Muscle of leg (tissue), 16 donors: ENCODE measurements around the gene CASKIN1. TPM values are rescaled to one million over a fixed set of nuclear protein-coding genes. Genes with fewer than 3 reads are reported as not detected.
"Not testable (repeated sequence)": the region's sequence is repeated elsewhere in the genome, so short reads cannot be mapped to it uniquely, and the experiment has no call there.

Experiments used
- DNase-seq: peaks from one replicate; pipeline ENCODE4 v3.0.0; 2013
- H3K27ac ChIP-seq: one replicate; pipeline ENCODE4 v1.5.1; 2013; ENCODE audit warnings: mild to moderate bottlenecking, low read length, control low read depth
- H3K27me3 ChIP-seq: one replicate; pipeline ENCODE4 v1.6.1; 2013; ENCODE audit warnings: low read length; ENCODE audit not compliant: control insufficient read depth, insufficient read depth
- H3K36me3 ChIP-seq: one replicate; pipeline ENCODE4 v1.6.1; 2013; ENCODE audit warnings: low read length; ENCODE audit not compliant: control insufficient read depth, insufficient read depth
- H3K4me1 ChIP-seq: one replicate; pipeline ENCODE4 v1.6.1; 2013; ENCODE audit warnings: low read length; ENCODE audit not compliant: control insufficient read depth, insufficient read depth
- H3K4me3 ChIP-seq: one replicate; pipeline ENCODE4 v1.5.1; 2013; ENCODE audit warnings: low read length, control low read depth
- H3K9me3 ChIP-seq: replicated peaks from 2 replicates; pipeline ENCODE4 v1.6.1; 2013; ENCODE audit warnings: low read depth, low read length; ENCODE audit not compliant: control insufficient read depth
- WGBS: methylation state at CpG from one replicate; pipeline ENCODE4 v1.1.5; 2013; ENCODE audit warnings: missing lambda C conversion rate; ENCODE audit not compliant: insufficient coverage; 5-methylcytosine and 5-hydroxymethylcytosine counted together
- long read RNA-seq, 11 donors: transcript quantifications; one replicate each; lab custom pipeline, GENCODE V29; 2026
- polyA plus RNA-seq, 8 donors: library from polyadenylated mRNA; unstranded; fragments of 120-200 nt; gene quantifications; one replicate each; pipeline versions ENCODE4 v1.2.1 to v1.2.3, GENCODE V29; 2013; ENCODE audit warnings: inconsistent platforms in 1 of 8, low replicate concordance in 1 of 8; ENCODE audit not compliant: insufficient read length in 8 of 8, insufficient read depth in 1 of 8
- total RNA-seq: library from RNA; stranded (reverse); fragments of 120-200 nt; gene quantifications from one replicate; pipeline ENCODE4 v1.2.4, GENCODE V29; 2013

Gene CASKIN1, protein sequence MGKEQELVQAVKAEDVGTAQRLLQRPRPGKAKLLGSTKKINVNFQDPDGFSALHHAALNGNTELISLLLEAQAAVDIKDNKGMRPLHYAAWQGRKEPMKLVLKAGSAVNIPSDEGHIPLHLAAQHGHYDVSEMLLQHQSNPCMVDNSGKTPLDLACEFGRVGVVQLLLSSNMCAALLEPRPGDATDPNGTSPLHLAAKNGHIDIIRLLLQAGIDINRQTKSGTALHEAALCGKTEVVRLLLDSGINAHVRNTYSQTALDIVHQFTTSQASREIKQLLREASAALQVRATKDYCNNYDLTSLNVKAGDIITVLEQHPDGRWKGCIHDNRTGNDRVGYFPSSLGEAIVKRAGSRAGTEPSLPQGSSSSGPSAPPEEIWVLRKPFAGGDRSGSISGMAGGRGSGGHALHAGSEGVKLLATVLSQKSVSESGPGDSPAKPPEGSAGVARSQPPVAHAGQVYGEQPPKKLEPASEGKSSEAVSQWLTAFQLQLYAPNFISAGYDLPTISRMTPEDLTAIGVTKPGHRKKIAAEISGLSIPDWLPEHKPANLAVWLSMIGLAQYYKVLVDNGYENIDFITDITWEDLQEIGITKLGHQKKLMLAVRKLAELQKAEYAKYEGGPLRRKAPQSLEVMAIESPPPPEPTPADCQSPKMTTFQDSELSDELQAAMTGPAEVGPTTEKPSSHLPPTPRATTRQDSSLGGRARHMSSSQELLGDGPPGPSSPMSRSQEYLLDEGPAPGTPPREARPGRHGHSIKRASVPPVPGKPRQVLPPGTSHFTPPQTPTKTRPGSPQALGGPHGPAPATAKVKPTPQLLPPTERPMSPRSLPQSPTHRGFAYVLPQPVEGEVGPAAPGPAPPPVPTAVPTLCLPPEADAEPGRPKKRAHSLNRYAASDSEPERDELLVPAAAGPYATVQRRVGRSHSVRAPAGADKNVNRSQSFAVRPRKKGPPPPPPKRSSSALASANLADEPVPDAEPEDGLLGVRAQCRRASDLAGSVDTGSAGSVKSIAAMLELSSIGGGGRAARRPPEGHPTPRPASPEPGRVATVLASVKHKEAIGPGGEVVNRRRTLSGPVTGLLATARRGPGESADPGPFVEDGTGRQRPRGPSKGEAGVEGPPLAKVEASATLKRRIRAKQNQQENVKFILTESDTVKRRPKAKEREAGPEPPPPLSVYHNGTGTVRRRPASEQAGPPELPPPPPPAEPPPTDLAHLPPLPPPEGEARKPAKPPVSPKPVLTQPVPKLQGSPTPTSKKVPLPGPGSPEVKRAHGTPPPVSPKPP (N-terminal part only)
- total RNA-seq (0.75 TPM), polyA plus RNA-seq (1 to 10 TPM in 7 of 8 donors, under 1 TPM in 1; 0.94 to 2.4 (median 1.9) TPM)
- long read RNA-seq, donor 1 = 0 reads
- long read RNA-seq, donor 2 = 0 reads
- long read RNA-seq, donor 3 = 0 reads
- long read RNA-seq, donor 4 = 0 reads
- long read RNA-seq, donor 5 = 0 reads
- long read RNA-seq, donor 6 = 0 reads
- long read RNA-seq, donor 7 = 0 reads
- long read RNA-seq, donor 8 = 0 reads
- long read RNA-seq, donor 9 = 0 reads
- long read RNA-seq, donor 10 = 0 reads
- long read RNA-seq, donor 11 = 0 reads

DNA sequence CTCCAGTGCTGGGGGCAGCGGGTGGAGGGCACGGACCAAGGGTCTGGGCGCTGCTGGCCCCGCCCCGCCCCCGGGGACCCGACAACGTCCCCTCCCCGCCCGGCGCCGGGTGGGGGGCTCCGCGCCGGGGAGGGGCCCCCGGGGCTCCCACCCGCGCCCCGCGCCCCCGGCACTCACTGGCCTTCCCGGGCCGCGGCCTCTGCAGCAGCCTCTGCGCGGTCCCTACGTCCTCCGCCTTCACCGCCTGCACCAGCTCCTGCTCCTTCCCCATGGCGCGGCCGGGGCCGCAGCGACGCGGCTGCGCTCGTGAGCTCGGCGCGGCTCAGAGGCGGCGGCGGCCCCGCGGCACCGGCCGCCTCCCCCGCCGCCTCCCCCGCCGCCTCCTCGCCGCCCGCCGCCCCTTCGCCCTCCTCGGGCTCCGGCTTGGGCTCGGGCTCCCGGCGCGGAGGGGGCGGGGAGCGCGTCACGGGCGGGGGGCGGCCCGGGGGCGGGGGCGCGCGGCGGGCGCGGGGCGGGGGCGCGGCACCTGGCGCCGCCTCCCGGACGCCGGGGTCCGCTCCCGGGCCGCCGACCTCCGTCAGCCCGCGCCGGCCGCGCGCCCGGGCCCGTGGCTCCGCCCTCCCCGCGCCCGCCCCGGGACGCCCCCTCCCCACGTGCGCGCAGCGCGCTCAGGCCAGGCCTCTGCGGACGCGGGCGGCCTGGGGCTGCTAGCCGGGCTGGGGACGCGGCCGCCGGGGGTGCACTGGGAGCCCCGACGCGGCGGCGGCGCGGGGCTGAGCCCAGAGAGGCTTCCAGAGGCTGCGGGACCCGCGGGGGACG is at the start of gene CASKIN1:
CASKIN1 (minus strand) TSS at position 444 of the 819 bp plus-strand sequence; CDS start at position 271, 173 bp downstream.
- Histone ChIP-seq H3K27me3 (peaks cover 50% of the 10 kb centered on the region), H3K4me1 (peaks cover 18% of the 10 kb centered on the region), H3K9me3 (no peaks in the 10 kb centered on the region), H3K4me3 (peak within 1 kb of the TSS; percentile 24), H3K27ac (no peak within 1 kb of the TSS), H3K36me3 (no peaks in the 10 kb centered on the region)
- no peak for DNase-seq
- under 1% methylated on average over 98 of the region's 129 CpGs for WGBS

DNA sequence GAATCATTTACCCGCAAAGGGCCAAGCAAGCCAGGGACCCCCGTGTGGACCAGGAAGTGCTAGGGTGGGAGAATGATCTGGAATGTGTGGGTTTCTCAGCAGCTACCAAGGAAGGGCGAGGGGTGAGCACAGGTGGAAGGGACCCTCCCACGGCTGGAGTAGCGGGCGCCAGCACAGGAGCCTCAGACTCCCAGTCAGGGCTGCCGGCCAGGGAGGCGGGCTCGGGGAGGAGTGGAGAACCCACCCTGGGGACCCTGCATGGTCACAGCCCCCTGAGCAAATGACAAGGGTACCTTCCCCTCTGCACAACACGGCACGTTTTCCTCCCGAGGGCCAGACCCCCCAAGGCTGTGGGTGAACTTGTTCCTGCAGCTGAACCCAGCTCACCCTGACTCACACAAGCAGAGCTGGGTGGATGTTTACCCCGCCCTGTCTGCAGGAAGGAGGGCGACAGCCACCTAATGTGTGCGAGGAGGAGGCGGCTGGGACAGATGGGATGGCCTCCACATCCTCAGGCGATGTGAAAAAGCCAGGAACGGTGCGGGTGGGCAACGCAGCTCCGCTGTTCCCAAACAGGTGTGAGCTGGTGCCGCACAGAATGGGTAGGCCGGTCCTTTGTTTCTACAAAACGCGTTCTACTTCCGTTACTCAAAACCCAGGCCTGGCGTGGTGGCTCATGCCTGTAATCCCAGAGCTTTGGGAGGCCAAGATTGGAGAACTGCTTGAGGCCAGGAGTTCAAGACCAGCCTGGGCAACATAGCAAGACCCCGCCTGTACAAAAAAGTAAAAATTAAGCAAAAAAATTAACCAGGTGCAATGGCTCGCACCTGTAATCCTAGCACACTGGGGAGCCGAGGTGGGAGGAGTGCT is 48.8 kb upstream of the CASKIN1 start:
- no peaks in the 10 kb centered on the region for H3K9me3 ChIP-seq
- peaks cover 70% of the 10 kb centered on the region for H3K36me3 ChIP-seq
- WGBS = 94% methylated on average over 27 of the region's 30 CpGs

DNA sequence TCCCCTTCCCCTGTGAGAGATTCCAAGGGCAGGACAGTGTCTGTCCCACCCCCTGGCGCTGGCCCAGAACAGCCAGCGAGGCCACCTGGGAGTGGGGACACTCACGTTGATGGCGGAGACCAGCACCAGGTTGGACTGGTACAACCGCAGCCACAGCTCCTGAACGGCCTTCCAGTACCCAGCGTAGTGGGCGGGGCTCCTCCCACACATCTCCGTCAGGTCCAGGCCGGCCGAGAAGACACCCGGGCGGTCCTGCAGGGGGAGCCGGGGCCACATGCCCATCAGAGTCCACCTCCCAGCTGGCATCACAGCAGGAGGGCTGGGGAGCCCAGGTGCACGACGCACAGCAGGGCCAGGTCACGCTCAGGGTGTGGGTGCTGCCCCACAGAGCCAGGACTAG is 47.9 kb upstream of the CASKIN1 start:
- H3K27me3 ChIP-seq = no peaks in the 10 kb centered on the region
- H3K4me3 ChIP-seq = no peak overlapping the region
- DNase-seq = no peak
- no peaks in the 10 kb centered on the region for H3K9me3 ChIP-seq
- 71% methylated on average over 14 of the region's 17 CpGs for WGBS
- peaks cover 75% of the 10 kb centered on the region for H3K36me3 ChIP-seq
- no peaks in the 10 kb centered on the region for H3K4me1 ChIP-seq
- no peak overlapping the region for H3K27ac ChIP-seq

More for the DNA sequence above, 48.8 kb upstream of the CASKIN1 start:
- H3K4me1 ChIP-seq = peaks cover under 1% of the 10 kb centered on the region
- H3K27ac ChIP-seq = no peak overlapping the region
- no peak overlapping the region for H3K4me3 ChIP-seq
- no peaks in the 10 kb centered on the region for H3K27me3 ChIP-seq
- no peak for DNase-seq

DNA sequence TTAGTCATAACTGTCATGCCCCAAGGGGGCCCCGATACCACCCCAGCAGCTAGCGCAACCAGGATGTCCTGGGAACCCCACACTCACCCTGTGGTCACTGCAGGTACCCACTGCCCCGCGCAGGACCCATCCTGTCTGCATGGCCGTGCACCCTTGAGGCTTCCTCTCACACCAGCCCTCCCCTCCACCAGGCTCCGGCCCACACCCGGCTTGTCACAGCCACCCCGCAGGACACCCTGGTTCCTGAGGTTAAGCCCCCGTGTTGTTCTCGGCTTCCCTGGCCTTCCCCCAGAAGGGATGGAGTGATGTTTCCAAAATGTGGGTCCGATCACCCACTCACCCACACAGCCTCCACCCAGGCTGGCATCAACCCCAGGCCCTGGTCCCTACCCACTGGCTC is 47.4 kb upstream of the CASKIN1 start:
- DNase-seq = no peak
- no peaks in the 10 kb centered on the region for H3K27me3 ChIP-seq
- no peaks in the 10 kb centered on the region for H3K4me1 ChIP-seq
- no peak overlapping the region for H3K4me3 ChIP-seq
- H3K27ac ChIP-seq = no peak overlapping the region
- H3K36me3 ChIP-seq = peaks cover 79% of the 10 kb centered on the region
- no peaks in the 10 kb centered on the region for H3K9me3 ChIP-seq
- WGBS = 99% methylated on average over 7 of the region's 11 CpGs

DNA sequence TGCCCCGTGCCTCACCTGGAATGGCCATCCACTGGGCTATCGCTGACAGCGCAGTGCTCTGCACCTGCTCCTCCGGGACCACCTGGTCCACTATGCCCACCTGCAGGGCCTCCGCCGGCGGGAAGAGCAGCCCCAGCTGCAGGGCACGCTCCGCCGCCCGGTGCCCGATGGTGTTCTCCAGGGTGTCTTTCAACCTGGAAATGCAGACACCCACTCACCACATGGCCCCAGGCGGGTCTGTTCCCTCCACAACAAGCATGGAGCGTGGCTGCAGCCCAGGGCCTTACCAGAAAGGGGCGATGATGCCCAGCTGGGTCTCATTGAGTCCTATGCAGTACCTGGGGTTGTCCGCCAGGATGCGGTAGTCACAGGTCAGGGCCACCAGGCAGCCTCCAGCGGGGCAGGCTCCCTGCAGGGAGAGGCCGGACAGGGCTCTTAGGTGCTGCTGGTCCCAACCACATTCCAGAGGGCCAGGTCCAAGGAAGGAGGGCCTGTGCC is 46.7 kb upstream of the CASKIN1 start:
- Histone ChIP-seq H3K36me3 (peaks cover 75% of the 10 kb centered on the region), H3K27ac (no peak overlapping the region), H3K4me1 (no peaks in the 10 kb centered on the region), H3K4me3 (no peak overlapping the region), H3K9me3 (no peaks in the 10 kb centered on the region), H3K27me3 (peaks cover 7% of the 10 kb centered on the region)
- DNase-seq = no peak
- 96% methylated on average over 19 of the region's 19 CpGs for WGBS

DNA sequence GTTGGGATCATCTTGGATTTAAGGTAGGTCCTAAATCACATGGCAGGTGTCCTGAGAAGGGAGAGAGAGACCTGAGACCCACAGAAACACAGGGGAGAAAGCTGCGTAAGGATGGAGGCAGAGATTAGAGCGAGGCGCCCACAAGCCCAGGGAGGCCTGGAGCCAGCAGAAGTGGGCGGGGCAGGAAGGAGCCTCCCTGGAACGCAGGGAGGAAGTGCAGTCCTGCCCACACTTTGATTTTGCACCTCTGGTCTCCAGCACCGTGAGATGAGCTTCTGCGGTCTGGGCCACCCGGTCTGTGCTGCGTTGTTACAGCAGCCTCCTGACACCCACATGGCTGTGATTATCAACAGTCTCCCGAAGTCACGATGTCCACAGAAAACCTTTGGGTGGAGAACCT is 46.2 kb upstream of the CASKIN1 start:
- peaks cover 73% of the 10 kb centered on the region for H3K36me3 ChIP-seq

DNA sequence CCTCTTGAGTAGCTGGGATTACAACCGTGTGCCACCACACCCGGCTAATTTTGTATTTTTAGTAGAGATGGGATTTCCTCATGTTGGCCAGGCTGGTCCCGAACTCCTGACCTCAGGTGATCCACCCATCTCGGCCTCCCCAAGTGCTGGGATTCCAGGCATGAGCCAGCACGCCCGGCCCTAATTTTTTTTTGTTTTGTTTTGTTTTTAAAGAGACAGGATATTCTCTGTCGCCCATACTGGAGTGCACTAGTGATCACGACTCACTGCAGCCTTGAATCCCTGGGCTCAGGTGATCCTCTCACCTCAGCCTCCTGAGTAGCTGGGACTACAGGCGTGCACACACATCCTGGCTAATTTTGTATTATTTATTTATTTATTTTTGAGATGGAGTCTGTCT is 43.9 kb upstream of the CASKIN1 start:
- peaks cover 34% of the 10 kb centered on the region for H3K27me3 ChIP-seq
- H3K4me3 ChIP-seq, DNase-seq, H3K9me3 ChIP-seq, H3K27ac ChIP-seq: not testable (repeated sequence)
- WGBS = no CpG with 5 or more reads among the region's 9 CpGs
- H3K4me1 ChIP-seq = peaks cover 22% of the 10 kb centered on the region
- H3K36me3 ChIP-seq = peaks cover 60% of the 10 kb centered on the region

More for the DNA sequence above, 46.2 kb upstream of the CASKIN1 start:
- Histone ChIP-seq H3K4me1 (peaks cover 4% of the 10 kb centered on the region), H3K9me3 (no peaks in the 10 kb centered on the region), H3K27ac (no peak overlapping the region), H3K4me3 (no peak overlapping the region), H3K27me3 (peaks cover 12% of the 10 kb centered on the region)
- 77% methylated on average over 11 of the region's 11 CpGs for WGBS
- no peak for DNase-seq
